HG03159 (cell line): ENCODE results near the gene PPP1R9B.

Source experiments
- ATAC-seq: cut with Tn5 transposase; IDR thresholded peaks from one replicate; pipeline ENCODE4 v1.9.1; 2021; ENCODE audit warnings: mild to moderate bottlenecking, moderate library complexity; ENCODE audit not compliant: unreplicated experiment

PPP1R9B gene

GRCh38 chr17:50174444-50174843, 24.0 kb upstream of the PPP1R9B start:
- ATAC-seq, result no peak

- ATAC-seq, result no peak
Observed at GRCh38 chr17:50173335-50173941, 23.0 kb upstream of the PPP1R9B start.

GRCh38 chr17:50172936-50173334, 22.5 kb upstream of the PPP1R9B start:
- ATAC-seq, result no peak

GRCh38 chr17:50172130-50172529, 21.7 kb upstream of the PPP1R9B start:
- no peak for ATAC-seq

- ATAC-seq, result no peak
Observed at GRCh38 chr17:50171371-50172071, 21.0 kb upstream of the PPP1R9B start.

- no peak for ATAC-seq
Observed at GRCh38 chr17:50170662-50171370, 20.3 kb upstream of the PPP1R9B start.

GRCh38 chr17:50169881-50170459, 19.5 kb upstream of the PPP1R9B start:
- ATAC-seq, result no peak

- no peak for ATAC-seq
Observed at GRCh38 chr17:50169121-50169764, 18.8 kb upstream of the PPP1R9B start.

GRCh38 chr17:50168319-50168718, 17.8 kb upstream of the PPP1R9B start:
- ATAC-seq, result no peak

GRCh38 chr17:50167371-50167770, 16.9 kb upstream of the PPP1R9B start:
- no peak for ATAC-seq

GRCh38 chr17:50166518-50167181, 16.2 kb upstream of the PPP1R9B start:
- ATAC-seq, result no peak

GRCh38 chr17:50165867-50166517, 15.5 kb upstream of the PPP1R9B start, which contains the start of gene SGCA:
SGCA (plus strand) TSS chr17:50166005; CDS start chr17:50166041, 36 bp downstream.
- ATAC-seq, result no peak

- no peak for ATAC-seq
Observed at GRCh38 chr17:50165466-50165865, 15.0 kb upstream of the PPP1R9B start.

- ATAC-seq, result no peak
Observed at GRCh38 chr17:50165066-50165465, 14.6 kb upstream of the PPP1R9B start.

GRCh38 chr17:50164697-50164988, 14.2 kb upstream of the PPP1R9B start:
- no peak for ATAC-seq

GRCh38 chr17:50163843-50164696, 13.6 kb upstream of the PPP1R9B start:
- no peak for ATAC-seq

- no peak for ATAC-seq
Observed at GRCh38 chr17:50162466-50163254, 12.2 kb upstream of the PPP1R9B start.

- ATAC-seq, result no peak
Observed at GRCh38 chr17:50161911-50162288, 11.4 kb upstream of the PPP1R9B start.
